ENCODE results near the gene LRP2.
"Not testable (repeated sequence)": the region's sequence is repeated elsewhere in the genome, so short reads cannot be mapped to it uniquely, and the experiment has no call there.

LRP2 gene

DNA sequence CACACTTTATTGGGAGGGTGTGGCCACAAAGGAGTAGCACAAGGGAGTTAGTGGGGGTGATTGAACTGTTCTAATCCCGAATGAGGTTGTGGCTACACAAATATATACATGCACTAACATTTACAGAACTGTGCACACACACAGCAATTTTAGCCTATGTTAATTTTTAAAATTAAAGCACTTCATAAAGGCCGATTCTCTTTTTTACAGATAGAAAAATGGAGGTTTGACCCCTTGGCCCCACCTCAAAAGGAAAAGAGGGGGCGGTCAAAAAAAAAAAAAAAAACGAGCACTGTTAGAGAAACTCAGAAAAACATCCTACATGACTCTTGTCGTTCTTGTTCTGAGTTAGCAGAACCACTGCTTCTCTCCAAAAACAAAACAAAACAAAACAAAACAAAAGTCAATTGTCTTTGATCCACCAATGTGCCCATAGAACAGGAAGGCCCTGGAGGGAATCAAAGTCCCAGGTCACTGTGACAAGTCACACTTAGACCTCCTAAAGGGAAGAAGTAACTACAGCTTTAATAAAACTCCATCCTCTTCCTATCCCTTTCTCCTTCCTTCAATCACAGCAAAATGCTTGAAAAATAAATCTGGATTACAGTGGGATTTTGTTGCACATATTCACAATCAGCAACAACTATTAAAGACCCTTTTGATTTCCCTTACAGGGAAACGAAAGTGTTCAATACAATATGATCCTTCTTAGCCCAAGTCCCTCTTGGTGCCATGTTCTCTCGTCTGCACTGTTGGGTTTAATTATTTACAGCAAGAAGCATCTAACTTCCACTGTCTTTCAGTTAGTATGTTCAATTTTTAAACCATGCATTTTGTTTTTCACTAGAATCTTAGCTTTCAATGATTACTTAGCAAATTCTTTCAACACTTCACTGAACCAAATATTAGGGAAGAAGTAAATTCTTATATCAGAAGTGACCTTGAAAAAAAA lies 16.6 kb downstream of the LRP2 start:
- DNase-seq: no peak

GRCh38 chr2:169344736-169345485 lies 17.4 kb downstream of the LRP2 start:
- no peak for DNase-seq

- DNase-seq: no peak
Measured at GRCh38 chr2:169343202-169343601, 19.1 kb downstream of the LRP2 start.

- no peak for DNase-seq
Measured at GRCh38 chr2:169339657-169340056, 22.7 kb downstream of the LRP2 start.

DNA sequence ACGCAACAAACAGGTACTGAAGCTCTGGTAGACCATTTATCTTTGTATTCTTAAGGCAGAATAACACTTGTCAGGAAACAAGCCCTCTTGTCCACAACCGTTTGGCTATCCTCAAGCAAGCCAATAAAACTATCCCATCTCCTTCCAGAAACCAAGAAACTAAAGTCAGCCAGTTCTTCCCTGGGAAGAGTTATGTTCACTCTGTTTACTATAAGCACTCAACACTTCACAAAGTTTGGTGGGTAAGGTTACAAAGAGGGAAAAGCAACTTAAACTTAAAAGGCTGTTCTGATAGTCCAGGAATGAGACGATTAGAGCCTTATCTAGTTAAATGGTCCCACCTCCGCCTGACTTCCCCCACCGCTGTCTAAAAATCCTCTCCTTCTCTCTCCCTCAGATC lies 25.6 kb downstream of the LRP2 start:
- no peak for DNase-seq

DNA sequence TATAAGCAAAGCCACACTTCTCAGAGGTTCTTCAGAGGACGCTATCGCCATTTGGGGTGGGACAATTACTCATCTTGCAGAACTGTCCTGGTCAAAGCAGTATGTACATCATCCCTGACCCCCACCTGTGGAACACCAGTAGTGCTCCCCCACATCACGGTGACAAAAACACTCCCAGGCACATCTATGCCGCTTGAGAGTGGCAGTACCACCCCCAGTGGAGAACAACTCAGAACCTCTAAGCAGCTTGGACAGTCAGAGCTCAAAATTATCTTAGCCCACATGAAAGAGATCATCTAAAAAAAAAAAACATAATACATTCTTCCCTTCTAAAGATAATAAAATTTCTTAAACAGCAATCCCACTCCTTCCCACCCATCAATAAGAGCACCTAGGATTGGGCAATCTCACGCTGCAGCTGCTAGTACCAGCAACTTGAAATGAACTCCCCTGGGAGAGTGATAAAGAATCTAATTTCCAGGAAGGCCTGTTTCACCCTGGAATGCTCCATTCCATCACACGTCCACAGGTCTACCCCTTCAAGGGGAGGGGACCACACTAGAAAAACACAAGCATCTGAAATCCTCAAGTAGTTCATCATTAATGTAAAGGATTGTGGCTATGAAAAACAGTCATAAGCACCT lies 31.7 kb downstream of the LRP2 start:
- no peak for DNase-seq

- DNase-seq: peak; percentile 53
Measured at GRCh38 chr2:169329688-169330554, 32.4 kb downstream of the LRP2 start.

- DNase-seq: no peak
Measured at GRCh38 chr2:169328785-169329184, 33.5 kb downstream of the LRP2 start.

- DNase-seq: not testable (repeated sequence)
Measured at GRCh38 chr2:169327837-169328236, 34.5 kb downstream of the LRP2 start.

DNA sequence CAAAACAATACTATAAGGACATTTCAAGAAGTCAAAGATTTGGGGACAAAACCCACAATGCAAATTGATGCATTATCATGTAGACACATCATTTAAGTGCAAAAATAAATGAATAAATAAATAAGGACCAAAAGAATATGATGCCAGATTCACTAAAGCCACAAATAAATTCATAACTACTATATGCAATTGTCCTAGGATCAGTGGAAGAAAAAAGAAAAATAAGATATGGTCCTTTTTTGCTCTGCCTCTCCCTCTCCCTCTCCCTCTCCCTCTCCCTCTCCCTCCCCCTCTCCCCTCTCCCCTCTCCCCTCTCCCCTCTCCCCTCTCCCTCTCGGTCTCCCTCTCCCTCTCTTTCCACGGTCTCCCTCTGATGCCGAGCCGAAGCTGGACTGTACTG lies 36.4 kb downstream of the LRP2 start:
- not testable (repeated sequence) for DNase-seq

GRCh38 chr2:169324581-169325260 lies 37.6 kb downstream of the LRP2 start:
- DNase-seq: no peak

GRCh38 chr2:169323841-169324240 lies 38.5 kb downstream of the LRP2 start:
- DNase-seq: no peak

DNA sequence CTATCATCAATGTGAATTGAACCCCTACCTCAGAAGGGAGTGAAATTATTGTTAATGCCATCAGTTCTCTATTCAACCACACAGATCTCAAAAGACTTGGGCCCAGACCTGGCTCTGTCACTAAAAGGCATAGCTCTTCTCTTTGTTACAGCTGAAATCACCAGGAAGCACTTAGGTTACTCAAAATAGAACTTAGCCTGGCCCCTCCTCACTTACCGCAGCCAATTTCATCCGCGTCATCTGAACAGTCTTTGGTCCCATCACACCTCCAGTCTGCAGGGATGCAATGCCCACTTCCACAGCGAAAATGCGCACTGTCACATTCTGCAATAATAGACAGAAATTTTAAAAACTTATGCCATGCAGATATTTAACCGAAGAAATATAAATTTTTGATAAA lies 41.8 kb downstream of the LRP2 start:
- DNase-seq: no peak

- no peak for DNase-seq
Measured at GRCh38 chr2:169315357-169315756, 47.0 kb downstream of the LRP2 start.

DNA sequence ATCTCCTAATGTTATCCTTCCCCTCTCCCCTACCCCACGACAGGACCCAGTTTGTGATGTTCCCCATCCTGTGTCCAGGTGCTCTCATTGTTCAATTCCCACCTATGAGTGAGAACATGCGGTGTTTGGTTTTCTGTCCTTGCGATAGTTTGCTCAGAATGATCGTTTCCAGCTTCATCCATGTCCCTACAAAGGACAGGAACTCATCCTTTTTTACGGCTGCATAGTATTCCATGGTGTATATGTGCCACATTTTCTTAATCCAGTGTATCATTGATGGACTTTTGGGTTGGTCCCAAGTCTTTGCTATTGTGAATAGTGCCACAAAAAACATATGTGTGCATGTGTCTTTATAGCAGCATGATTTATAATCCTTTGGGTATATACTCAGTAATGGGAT lies 54.0 kb downstream of the LRP2 start:
- DNase-seq: not testable (repeated sequence)

DNA sequence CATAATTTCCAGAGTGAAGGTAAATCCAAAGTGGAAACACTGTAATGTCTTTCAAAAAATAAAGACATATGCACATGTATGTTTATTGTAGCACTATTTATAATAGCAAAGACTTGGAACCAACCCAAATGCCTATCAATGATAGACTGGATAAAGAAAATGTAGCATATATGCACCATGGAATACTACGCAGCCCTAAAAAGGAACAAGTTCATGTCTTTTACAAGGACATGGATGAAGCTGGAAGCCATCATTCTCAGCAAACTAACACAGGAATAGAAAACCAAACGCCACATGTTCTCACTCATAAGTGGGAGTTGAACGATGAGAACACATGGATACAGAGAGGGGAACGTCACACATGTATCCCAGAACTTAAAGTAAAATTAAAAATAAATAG lies 57.6 kb downstream of the LRP2 start:
- DNase-seq: not testable (repeated sequence)

DNA sequence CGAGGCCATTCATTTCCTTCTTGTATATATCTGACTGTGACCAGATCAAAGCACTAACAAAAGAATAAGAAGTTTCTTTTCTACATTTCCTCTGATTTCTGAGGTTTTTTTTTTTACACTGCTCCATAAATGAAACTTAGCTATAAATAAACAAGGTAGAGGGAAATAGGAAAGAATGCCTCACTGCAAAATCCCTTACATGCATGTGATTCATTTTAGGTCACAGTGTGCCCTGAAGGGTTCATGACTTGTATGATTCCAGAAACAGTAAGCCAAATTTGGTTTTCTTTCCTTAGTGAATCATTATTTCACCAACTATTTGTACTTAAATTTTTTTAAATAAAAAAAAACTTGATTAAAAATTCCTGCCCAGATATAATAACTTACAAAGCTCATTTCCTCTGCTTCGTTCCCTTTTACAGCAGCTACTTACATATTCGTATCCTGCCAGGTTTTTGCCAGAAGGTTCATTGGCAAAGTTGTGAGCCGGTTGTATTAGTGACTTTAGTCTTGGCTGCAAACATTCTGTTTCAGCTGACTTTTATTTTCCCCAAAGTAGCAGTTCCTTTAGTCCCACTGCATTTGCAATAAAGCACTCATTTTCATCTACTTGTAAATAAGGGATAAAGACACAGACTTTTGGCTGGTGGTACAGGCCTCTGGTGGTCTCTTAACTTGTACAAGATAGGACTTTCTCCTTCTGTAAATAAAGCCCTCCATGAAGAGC lies 58.6 kb downstream of the LRP2 start:
- DNase-seq: no peak

DNA sequence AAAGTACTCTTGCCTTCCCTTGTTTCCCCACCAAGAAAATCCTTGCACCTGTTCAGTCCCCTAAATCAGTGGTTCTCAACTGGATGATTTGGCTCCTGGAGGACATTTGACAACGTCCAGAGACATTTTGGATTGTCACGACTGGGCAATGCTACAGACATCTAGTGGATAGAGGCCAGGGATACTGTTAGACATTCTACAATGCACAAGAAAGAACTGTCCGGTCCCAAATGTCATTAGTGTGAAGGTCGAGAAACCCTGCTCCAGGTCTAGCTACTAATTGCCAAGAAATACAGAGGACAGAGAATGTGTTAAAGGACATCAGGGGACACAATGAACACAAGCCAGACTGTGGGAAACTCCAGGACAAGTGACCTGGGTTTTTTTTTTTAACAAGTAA lies 60.0 kb downstream of the LRP2 start:
- DNase-seq: no peak

- no peak for DNase-seq
Measured at GRCh38 chr2:169301596-169302335, 60.6 kb downstream of the LRP2 start.

All from NCI-H1417 treated with DMSO at 0.1 percent for 48 hours (cell line).